HG03135 (cell line): ENCODE results near the gene TNNI3K.
"Not testable (repeated sequence)": the region's sequence is repeated elsewhere in the genome, so short reads cannot be mapped to it uniquely, and the experiment has no call there.

ENCODE experiments used
- ATAC-seq: cut with Tn5 transposase; IDR thresholded peaks from one replicate; pipeline ENCODE4 v1.9.1; 2021; ENCODE audit warnings: mild to moderate bottlenecking, moderate library complexity; ENCODE audit not compliant: unreplicated experiment

The TNNI3K gene

GRCh38 chr1:74235153-74235552 is at the start of gene TNNI3K:
Gene TNNI3K (plus strand): TSS chr1:74235387. CDS start chr1:74235452, 65 bp downstream.
- no peak for ATAC-seq

GRCh38 chr1:74193908-74194307 is 41.3 kb upstream of the TNNI3K start:
- ATAC-seq: no peak

GRCh38 chr1:74195339-74195738 is 39.8 kb upstream of the TNNI3K start:
- ATAC-seq: no peak

DNA sequence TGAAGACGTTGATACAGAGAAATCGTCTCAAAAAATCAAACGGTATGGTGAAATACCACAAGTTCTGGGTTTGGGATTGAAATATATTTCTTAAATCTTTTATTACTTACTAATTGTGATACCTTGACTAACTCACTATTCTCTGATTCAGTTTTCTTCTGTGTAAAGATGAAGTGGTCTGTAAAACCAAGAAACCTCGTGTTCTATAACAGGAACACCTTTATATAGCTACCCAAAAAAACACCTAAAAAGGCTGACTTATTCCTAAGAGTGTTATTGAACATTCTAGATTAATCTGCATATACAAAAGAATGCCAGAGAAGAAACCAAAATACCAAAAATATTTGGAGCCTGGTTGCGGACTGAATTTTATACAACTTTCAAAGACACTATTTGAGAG is 37.9 kb upstream of the TNNI3K start:
- ATAC-seq: no peak

DNA sequence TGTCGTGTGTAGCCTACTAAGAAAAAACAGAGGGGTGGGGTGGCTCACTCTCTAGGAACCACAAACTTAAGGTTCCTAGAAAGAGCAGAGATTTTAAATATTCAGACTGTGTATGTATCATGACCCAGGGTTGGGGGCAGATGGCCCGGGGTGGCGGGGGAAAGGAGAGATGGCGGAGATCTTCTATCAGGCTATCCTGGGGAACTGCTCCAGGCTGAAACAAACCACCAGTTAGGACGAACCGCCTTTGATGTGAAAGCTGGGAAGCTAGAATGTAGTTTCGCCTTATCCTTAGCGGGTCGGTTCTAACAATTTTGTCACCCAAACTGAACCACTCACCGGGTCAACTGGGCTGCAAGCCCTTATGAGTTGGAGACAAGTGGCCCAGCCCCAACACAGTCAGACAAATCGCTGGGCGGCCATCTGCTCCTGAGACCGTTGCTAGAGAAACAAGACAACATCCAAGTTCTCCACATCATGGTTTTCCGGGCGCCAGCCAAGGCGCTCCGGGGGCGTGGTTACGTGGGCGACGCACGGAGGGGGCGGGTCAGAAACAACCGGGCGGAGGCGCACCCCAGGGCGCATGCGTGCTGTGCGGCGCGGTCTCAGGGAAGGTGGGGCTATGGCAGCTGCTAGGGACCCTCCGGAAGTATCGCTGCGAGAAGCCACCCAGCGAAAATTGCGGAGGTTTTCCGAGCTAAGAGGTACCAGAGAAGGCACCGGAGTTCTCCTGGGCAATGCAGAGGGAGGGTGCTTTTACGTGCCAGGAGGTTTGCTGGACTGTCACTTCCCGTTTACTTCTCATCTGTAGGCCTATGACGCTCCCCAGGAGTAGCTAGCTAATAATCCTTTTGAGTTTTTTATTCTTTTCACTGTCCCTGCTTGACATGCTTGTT is 37.3 kb upstream of the TNNI3K start, which contains the start of the genes FPGT and LRRIQ3:
Gene FPGT, plus strand, starts transcription at position 586 of the 896 bp plus-strand sequence. Its CDS starts 37 bp downstream, at position 623.
Gene LRRIQ3, minus strand, starts transcription at position 520 of the 896 bp plus-strand sequence. CDS start 14,492 bp downstream, outside the sequence.
- ATAC-seq: peak; percentile 95

GRCh38 chr1:74199504-74199903 is 35.7 kb upstream of the TNNI3K start:
- no peak for ATAC-seq

DNA sequence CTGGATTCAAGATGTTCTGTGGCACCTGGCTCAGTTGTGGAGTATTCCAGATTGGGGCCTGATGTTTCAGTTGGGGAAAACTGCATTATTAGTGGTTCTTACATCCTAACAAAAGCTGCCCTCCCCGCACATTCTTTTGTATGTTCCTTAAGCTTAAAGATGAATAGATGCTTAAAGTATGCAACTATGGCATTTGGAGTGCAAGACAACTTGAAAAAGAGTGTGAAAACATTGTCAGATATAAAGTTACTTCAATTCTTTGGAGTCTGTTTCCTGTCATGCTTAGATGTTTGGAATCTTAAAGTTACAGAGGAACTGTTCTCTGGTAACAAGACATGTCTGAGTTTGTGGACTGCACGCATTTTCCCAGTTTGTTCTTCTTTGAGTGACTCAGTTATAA is 29.9 kb upstream of the TNNI3K start:
- ATAC-seq: no peak

DNA sequence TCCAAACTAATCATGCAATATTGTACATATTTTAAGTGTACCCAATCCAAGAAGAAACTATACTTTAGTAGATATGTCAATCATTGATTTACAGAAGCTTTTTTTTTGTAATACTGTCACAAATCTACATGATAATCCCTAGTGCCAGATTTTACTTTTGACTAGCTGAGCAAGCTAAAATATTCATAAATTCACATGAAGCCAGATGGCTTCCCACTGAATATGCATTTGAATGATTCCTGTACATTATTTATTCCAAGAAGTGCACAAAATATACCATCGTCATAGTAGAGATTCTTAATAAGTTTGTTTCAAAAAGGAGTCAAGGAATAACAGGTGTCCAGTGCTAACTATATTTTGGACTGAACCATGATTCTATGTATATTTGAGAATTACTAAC is 20.0 kb upstream of the TNNI3K start:
- no peak for ATAC-seq

GRCh38 chr1:74222701-74223100 is 12.5 kb upstream of the TNNI3K start:
- no peak for ATAC-seq

- no peak for ATAC-seq
Measured at GRCh38 chr1:74223453-74223852, 11.7 kb upstream of the TNNI3K start.

DNA sequence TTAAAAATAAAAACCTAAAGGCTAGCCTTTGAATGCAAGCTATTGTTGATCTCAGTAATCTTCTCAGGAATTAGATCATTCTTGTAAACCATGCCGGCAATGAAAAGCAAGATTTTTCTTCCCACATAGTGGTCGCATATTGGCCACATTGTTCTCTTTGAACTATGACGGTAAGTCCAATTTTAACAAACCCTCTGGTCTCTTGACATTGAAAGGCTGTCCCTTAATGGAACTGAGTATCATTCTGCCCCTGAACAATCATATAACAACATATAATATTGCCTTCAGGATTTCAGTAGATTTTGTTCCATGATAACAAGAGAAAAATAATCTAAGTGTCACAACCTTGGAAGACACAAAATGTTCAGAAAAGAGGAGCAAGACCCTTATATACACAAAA is 1.3 kb downstream of the TNNI3K start:
- no peak for ATAC-seq

GRCh38 chr1:74237035-74237434 is 1.8 kb downstream of the TNNI3K start:
- ATAC-seq: no peak

GRCh38 chr1:74237787-74238186 is 2.6 kb downstream of the TNNI3K start:
- ATAC-seq: no peak

DNA sequence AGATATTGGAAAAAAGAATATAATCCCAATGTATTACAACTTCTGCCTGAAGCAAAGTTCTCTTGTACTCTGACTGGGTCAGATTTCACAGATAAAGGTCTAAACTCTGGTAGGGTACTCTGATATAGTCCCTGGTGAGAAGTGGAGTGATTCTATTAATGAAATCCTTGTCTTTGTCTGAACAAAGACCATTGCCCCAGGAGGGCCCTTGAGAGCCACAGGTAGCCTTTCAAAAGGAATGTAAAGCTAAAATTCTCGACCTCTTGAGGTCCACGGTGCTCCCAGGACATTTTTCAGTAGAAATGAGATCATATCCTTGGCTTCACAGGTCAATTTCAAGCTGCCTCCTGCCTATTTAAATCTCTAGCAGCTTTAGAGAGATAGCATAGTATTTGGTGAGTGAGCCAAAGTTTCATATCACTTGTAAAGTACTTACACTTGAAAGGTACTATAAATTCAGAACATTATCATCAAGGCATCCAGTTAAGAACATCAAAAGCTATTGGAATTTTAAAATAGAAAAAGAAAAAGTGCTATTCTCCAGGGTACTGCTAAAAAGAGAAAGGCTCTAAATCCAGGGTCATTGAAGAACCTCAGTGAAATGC is 10.1 kb downstream of the TNNI3K start:
- ATAC-seq: no peak

- ATAC-seq: no peak
Measured at GRCh38 chr1:74246315-74246714, 11.1 kb downstream of the TNNI3K start.

DNA sequence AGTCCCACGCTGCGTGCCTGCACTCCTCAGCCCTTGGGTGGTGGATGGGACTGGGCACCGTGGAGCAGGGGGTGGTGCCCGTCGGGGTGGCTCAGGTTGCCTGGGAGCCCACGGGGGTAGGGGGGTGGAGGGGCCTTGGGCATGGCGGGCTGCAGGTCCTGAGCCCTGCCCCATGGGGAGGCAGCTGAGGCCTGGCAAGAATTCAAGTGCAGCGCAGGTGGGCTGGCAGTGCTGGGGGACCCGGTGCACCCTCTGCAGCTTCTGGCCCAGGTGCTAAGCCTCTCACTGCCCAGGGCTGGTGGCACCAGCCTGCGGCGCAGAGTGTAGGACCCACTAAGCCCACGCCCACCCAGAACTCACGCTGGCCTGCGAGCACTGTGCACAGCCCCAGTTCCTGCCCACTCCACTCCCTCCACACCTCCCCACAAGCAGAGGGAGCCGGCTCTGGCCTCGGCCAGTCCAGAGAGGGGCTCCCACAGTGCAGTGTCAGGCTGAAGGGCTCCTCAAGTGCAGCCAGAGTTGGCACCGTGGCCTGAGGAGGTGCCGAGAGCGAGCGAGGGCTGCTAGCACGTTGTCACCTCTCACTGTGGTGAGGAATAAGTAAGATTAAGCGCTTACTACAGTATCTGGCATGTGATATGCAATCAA is 12.8 kb downstream of the TNNI3K start:
- ATAC-seq: no peak

DNA sequence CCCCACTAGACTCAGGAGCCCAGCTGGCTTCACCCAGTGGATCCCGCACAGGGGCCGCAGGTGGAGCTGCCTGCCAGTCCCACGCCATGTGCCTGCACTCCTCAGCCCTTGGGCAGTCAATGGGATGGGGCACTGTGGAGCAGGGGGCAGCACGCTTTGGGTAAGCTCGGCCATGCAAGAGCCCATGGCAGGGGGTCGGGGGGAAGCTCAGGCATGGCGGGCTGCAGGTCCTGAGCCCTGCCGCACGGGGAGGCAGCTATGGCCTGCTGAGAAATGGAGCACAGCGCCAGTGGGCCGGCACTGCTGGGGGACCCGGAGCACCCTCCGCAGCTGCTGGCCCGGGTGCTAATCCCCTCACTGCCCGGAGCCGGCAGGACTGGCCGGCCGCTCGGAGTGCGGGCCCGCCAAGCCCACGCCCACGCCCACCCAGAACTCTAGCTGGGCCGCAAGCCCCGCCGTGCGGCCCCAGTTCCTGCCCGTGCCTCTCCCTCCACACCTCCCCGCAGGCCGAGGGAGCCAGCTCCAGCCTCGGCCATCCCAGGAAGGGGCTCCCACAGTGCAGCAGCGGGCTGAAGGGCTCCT is 18.1 kb downstream of the TNNI3K start:
- ATAC-seq: not testable (repeated sequence)

DNA sequence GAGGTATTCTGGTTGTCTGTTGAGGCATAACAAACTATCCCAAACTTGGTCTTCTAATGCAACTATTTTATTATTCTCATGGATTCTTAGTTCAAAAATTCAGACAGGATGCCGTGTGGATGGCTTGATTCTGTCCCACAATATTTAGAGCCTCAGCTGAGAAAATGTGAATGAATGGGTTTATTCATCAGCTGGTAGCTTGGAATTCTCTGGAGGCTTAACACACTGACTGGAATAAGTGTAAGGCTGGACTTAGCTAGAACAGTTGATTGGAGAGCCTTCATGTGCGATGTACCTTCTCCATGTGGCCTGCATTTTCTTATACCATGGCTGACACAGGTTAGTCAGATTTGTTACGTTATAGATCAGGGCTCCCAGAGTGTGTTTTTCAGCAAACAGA is 30.8 kb downstream of the TNNI3K start:
- no peak for ATAC-seq

- no peak for ATAC-seq
Measured at GRCh38 chr1:74271503-74271902, 36.3 kb downstream of the TNNI3K start.

DNA sequence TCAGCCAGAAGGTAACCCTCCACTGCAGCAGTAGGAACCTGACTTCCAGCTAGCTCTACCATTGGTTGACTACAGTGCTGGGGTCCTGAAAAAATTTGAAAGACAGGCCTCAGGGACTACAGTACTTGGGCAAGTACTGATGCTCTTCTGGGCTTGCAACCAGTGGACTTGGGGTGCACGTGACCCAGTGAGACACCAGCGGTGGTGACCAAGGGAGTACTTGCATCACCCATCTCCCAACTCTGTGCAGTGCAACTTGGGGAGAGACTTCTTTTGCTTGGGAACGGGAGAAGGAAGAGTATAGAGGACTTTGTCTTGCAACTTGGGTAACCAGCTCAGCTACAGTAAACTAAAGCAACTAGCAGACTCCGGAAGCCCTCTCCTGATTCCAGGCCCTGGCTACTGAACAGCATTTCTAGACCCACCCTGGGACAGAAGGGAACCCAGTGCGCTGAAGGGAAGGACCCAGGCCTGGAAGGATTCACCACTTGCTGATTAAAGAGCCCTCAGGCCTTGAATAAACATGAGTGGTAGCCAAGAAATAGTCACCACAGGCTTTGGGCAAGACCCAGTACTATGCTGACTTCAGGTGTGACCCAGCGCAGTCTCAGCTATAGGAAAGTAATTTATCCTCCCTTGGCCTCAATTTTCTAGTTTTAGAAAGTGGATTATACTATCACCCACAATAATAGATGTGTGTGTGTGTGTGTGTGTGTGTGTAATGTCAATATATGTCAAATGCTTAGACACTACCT is 45.6 kb downstream of the TNNI3K start:
- no peak for ATAC-seq
